GM23338 (cell line): ENCODE measurements around the gene GLI1. TPM values are rescaled to one million over a fixed set of nuclear protein-coding genes. Genes with fewer than 3 reads are reported as not detected.

ENCODE experiments used
- ATAC-seq: fragments of 200-7000 bp; cut with Tn5 transposase; 3 replicates; pipeline ENCODE4 v1.9.1; 2020
- DNase-seq: peaks from one replicate; pipeline ENCODE4 v3.0.0-alpha.2; 2015; ENCODE audit warnings: low spot score
- H2AFZ ChIP-seq: fragments of 200-600 bp; sonication (generic); 2 replicates; pipeline ENCODE4 v1.8.0; 2016; ENCODE audit warnings: antibody characterized with exemption, mild to moderate bottlenecking, moderate library complexity
- H3F3A ChIP-seq: fragments of 200-600 bp; sonication (generic); replicated peaks from 2 replicates; pipeline ENCODE4 v1.8.0; 2017; ENCODE audit warnings: antibody characterized with exemption, mixed run types, low read depth
- H3K27ac ChIP-seq: fragments of 200-600 bp; sonication (generic); 2 replicates; pipeline ENCODE4 v1.6.1; 2016; ENCODE audit warnings: low read depth
- H3K27me3 ChIP-seq: fragments of 200-600 bp; sonication (generic); 2 replicates; pipeline ENCODE4 v1.8.0; 2016; ENCODE audit warnings: mild to moderate bottlenecking, mixed run types, moderate library complexity; ENCODE audit not compliant: insufficient read depth
- H3K36me3 ChIP-seq: fragments of 200-600 bp; sonication (generic); 2 replicates; pipeline ENCODE4 v1.8.0; 2016; ENCODE audit warnings: mild to moderate bottlenecking; ENCODE audit not compliant: insufficient read depth
- H3K4me1 ChIP-seq: fragments of 200-600 bp; sonication (generic); 2 replicates; pipeline ENCODE4 v1.8.0; 2016; ENCODE audit warnings: mild to moderate bottlenecking, moderate library complexity; ENCODE audit not compliant: insufficient read depth
- H3K4me2 ChIP-seq: fragments of 200-600 bp; sonication (generic); 2 replicates; pipeline ENCODE4 v1.7.1; 2017; ENCODE audit warnings: mixed run types
- H3K4me3 ChIP-seq: fragments of 200-600 bp; sonication (generic); 2 replicates; pipeline ENCODE4 v1.6.1; 2016; ENCODE audit warnings: mixed run types
- H3K79me2 ChIP-seq: fragments of 200-600 bp; sonication (generic); replicated peaks from 2 replicates; pipeline ENCODE4 v1.8.0; 2017; ENCODE audit warnings: mild to moderate bottlenecking; ENCODE audit not compliant: insufficient read depth
- H3K9me2 ChIP-seq: fragments of 200-600 bp; sonication (generic); 2 replicates; pipeline ENCODE4 v1.8.0; 2017; ENCODE audit not compliant: insufficient read depth
- H4K20me1 ChIP-seq: fragments of 200-600 bp; sonication (generic); replicated peaks from 2 replicates; pipeline ENCODE4 v1.8.0; 2017; ENCODE audit warnings: mild to moderate bottlenecking; ENCODE audit not compliant: insufficient read depth
- H3K27ac Mint-ChIP-seq: 2 replicates; pipeline ENCODE4 v1.8.0; 2020; ENCODE audit warnings: inconsistent platforms, mild to moderate bottlenecking, moderate library complexity, mixed read lengths
- H3K27me3 Mint-ChIP-seq: 3 replicates; pipeline ENCODE4 v1.8.0; 2022; ENCODE audit warnings: low read depth, mild to moderate bottlenecking, moderate library complexity, mixed read lengths, inconsistent platforms; ENCODE audit not compliant: insufficient read depth, poor library complexity
- H3K36me3 Mint-ChIP-seq: 3 replicates; pipeline ENCODE4 v1.8.0; 2021; ENCODE audit warnings: low read depth, mild to moderate bottlenecking, inconsistent platforms, moderate library complexity, mixed read lengths
- H3K4me1 Mint-ChIP-seq: 3 replicates; pipeline ENCODE4 v1.8.0; 2020; ENCODE audit warnings: mild to moderate bottlenecking, inconsistent platforms, mixed read lengths
- H3K4me3 Mint-ChIP-seq: 3 replicates; pipeline ENCODE4 v1.8.0; 2021; ENCODE audit warnings: moderate library complexity, mild to moderate bottlenecking, inconsistent platforms, mixed read lengths
- H3K9me3 Mint-ChIP-seq: 3 replicates; pipeline ENCODE4 v1.8.0; 2020; ENCODE audit warnings: moderate library complexity, mild to moderate bottlenecking, inconsistent platforms, mixed read lengths
- CREB1 ChIP-seq: fragments of 250-450 bp; sonication (Bioruptor Pico); IDR thresholded peaks from 2 replicates; pipeline ENCODE4 v1.5.0; 2020; ENCODE audit warnings: low read depth, mild to moderate bottlenecking, moderate library complexity
- CTCF ChIP-seq, 2 experiments: fragments of 200-600 bp in 1 of 2; sonication (generic) in 1 of 2; conservative IDR thresholded peaks; 2 replicates each; pipeline versions ENCODE4 v1.5.1 to v1.6.1; 2016 to 2017; ENCODE audit warnings: antibody characterized with exemption in 2 of 2, low read depth in 2 of 2, mild to moderate bottlenecking in 2 of 2, moderate library complexity in 1 of 2
- ETS1 ChIP-seq: IDR thresholded peaks from 2 replicates; pipeline ENCODE4 v1.6.1; 2016; ENCODE audit warnings: antibody characterized with exemption
- EZH2 ChIP-seq: fragments of 200-600 bp; sonication (generic); IDR thresholded peaks from one replicate; pipeline ENCODE4 v1.8.0; 2017; ENCODE audit warnings: antibody characterized with exemption, mild to moderate bottlenecking, low read depth; ENCODE audit not compliant: unreplicated experiment
- EZH2phosphoT487 ChIP-seq: fragments of 200-600 bp; sonication (generic); IDR thresholded peaks from one replicate; pipeline ENCODE4 v1.8.1; 2018; ENCODE audit warnings: antibody characterized with exemption; ENCODE audit not compliant: unreplicated experiment
- JUNB ChIP-seq: IDR thresholded peaks from one replicate; pipeline ENCODE4 v1.6.1; 2016; ENCODE audit warnings: antibody characterized with exemption; ENCODE audit not compliant: unreplicated experiment
- NANOG ChIP-seq: IDR thresholded peaks from 2 replicates; pipeline ENCODE4 v1.6.1; 2016; ENCODE audit warnings: antibody characterized with exemption, borderline replicate concordance
- POLR2AphosphoS5 ChIP-seq: IDR thresholded peaks from 2 replicates; pipeline ENCODE4 v1.6.1; 2016; ENCODE audit warnings: antibody characterized with exemption, low read depth
- STAT1 ChIP-seq: IDR thresholded peaks from one replicate; pipeline ENCODE4 v1.6.1; 2016; ENCODE audit warnings: antibody characterized with exemption; ENCODE audit not compliant: unreplicated experiment
- ZNF114 ChIP-seq: fragments of 250-450 bp; sonication (Bioruptor Pico); IDR thresholded peaks from 2 replicates; pipeline ENCODE4 v1.5.0; 2020; ENCODE audit warnings: mild to moderate bottlenecking, moderate library complexity
- ZNF331 ChIP-seq: fragments of 250-450 bp; sonication (Bioruptor Pico); IDR thresholded peaks from 2 replicates; pipeline ENCODE4 v1.5.0; 2020; ENCODE audit warnings: low read depth, mild to moderate bottlenecking, moderate library complexity
- ZNF462 ChIP-seq: fragments of 250-450 bp; sonication (Bioruptor Pico); IDR thresholded peaks from 2 replicates; pipeline ENCODE4 v1.5.0; 2020; ENCODE audit warnings: mild to moderate bottlenecking, moderate library complexity
- polyA plus RNA-seq: library from polyadenylated mRNA; unstranded; fragments of >200 nt; fragmentation: Nextera tagmentation; extraction: Ambion mirVana; gene quantifications from 2 replicates; pipeline ENCODE4 v1.2.1, GENCODE V29; 2016
- total RNA-seq: library from RNA; depleted of rRNA; stranded (reverse); fragments of >200 nt; shearing (Covaris generic); gene quantifications from 2 replicates; pipeline ENCODE4 v1.2.3, GENCODE V29; 2014
- TF ChIP-seq, protein P1 (sequence below): IDR thresholded peaks from one replicate; pipeline ENCODE4 v1.6.1; 2018; ENCODE audit warnings: antibody characterized with exemption; ENCODE audit not compliant: unreplicated experiment

Gene GLI1
- total and polyA plus RNA-seq, 2 experiments from 2014 or later = 5.6 to 18.1 TPM

- Histone ChIP-seq H4K20me1 (peaks cover 1% of the 10 kb centered on the region), H3K4me3 (no peak overlapping the region), H2AFZ (no peak overlapping the region), H3K4me2 (no peak overlapping the region), H3K27me3 (no peaks in the 10 kb centered on the region), H3K27ac (peak overlapping the region; percentile 1; the same call in 1 of the 2 replicates), H3K79me2 (peaks cover 5% of the 10 kb centered on the region), H3K4me1 (peaks cover 16% of the 10 kb centered on the region), H3F3A (peaks cover 2% of the 10 kb centered on the region), H3K9me2 (no peaks in the 10 kb centered on the region), H3K36me3 (no peaks in the 10 kb centered on the region)
- H3K4me3 Mint-ChIP-seq = no peak overlapping the region; the same call in 2 of the 3 replicates
- no peaks in the 10 kb centered on the region for H3K9me3 Mint-ChIP-seq
- TF ChIP-seq, protein P1, sequence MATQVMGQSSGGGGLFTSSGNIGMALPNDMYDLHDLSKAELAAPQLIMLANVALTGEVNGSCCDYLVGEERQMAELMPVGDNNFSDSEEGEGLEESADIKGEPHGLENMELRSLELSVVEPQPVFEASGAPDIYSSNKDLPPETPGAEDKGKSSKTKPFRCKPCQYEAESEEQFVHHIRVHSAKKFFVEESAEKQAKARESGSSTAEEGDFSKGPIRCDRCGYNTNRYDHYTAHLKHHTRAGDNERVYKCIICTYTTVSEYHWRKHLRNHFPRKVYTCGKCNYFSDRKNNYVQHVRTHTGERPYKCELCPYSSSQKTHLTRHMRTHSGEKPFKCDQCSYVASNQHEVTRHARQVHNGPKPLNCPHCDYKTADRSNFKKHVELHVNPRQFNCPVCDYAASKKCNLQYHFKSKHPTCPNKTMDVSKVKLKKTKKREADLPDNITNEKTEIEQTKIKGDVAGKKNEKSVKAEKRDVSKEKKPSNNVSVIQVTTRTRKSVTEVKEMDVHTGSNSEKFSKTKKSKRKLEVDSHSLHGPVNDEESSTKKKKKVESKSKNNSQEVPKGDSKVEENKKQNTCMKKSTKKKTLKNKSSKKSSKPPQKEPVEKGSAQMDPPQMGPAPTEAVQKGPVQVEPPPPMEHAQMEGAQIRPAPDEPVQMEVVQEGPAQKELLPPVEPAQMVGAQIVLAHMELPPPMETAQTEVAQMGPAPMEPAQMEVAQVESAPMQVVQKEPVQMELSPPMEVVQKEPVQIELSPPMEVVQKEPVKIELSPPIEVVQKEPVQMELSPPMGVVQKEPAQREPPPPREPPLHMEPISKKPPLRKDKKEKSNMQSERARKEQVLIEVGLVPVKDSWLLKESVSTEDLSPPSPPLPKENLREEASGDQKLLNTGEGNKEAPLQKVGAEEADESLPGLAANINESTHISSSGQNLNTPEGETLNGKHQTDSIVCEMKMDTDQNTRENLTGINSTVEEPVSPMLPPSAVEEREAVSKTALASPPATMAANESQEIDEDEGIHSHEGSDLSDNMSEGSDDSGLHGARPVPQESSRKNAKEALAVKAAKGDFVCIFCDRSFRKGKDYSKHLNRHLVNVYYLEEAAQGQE = no peak
- TF ChIP-seq ZNF331 (CRISPR knock-in tag) (no peak), CTCF (conservative IDR thresholded peaks at IDR 0.05; ENCODE audit: low read depth in 2 of 2) (no peak), NANOG (no peak), POLR2AphosphoS5 (no peak), STAT1 (no peak), JUNB (no peak), ZNF462 (CRISPR knock-in tag) (no peak), ZNF114 (CRISPR knock-in tag) (no peak), EZH2 (no peak), EZH2phosphoT487 (no peak), ETS1 (no peak), CREB1 (CRISPR knock-in tag) (no peak)
- ATAC-seq (no peak), DNase-seq (peak; percentile 61)
- peaks cover 8% of the 10 kb centered on the region for H3K36me3 Mint-ChIP-seq
- peaks cover 17% of the 10 kb centered on the region for H3K27me3 Mint-ChIP-seq
- H3K27ac Mint-ChIP-seq = no peak overlapping the region
- H3K4me1 Mint-ChIP-seq = peaks cover 22% of the 10 kb centered on the region
Observed at GRCh38 chr12:57483466-57483865, 23.9 kb downstream of the GLI1 start.
